GM03348 (cell line): Measurements from ENCODE around the gene CHCHD5.

Experiments
- DNase-seq: peaks from one replicate; pipeline ENCODE4 v3.0.0; 2012; ENCODE audit warnings: low spot score

CHCHD5 gene

GRCh38 chr2:112625474-112626114 lies 41.2 kb downstream of the CHCHD5 start:
- no peak for DNase-seq

DNA sequence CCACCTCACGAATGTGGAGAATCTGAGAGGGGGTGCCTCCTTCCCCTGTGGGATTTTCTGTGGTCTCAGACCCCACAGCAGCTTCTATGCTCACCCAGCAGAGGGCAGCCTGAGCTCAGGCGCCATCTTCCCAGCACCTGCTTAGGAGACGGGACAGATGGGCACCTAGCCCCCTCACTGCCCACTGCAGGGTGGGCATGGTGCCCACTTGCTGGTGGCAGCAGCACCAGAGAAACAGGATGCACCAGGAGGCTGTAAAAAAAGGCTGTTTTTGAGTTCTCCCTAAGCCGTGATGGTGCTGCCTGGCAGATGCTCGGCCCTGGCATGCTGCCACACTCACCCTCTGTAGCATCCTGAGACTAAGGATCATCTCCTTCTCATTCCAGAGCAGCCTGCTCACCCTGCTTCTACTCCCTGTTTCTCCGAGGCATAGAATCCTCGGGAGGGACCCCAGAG lies 42.2 kb downstream of the CHCHD5 start:
- peak; percentile 75 for DNase-seq

DNA sequence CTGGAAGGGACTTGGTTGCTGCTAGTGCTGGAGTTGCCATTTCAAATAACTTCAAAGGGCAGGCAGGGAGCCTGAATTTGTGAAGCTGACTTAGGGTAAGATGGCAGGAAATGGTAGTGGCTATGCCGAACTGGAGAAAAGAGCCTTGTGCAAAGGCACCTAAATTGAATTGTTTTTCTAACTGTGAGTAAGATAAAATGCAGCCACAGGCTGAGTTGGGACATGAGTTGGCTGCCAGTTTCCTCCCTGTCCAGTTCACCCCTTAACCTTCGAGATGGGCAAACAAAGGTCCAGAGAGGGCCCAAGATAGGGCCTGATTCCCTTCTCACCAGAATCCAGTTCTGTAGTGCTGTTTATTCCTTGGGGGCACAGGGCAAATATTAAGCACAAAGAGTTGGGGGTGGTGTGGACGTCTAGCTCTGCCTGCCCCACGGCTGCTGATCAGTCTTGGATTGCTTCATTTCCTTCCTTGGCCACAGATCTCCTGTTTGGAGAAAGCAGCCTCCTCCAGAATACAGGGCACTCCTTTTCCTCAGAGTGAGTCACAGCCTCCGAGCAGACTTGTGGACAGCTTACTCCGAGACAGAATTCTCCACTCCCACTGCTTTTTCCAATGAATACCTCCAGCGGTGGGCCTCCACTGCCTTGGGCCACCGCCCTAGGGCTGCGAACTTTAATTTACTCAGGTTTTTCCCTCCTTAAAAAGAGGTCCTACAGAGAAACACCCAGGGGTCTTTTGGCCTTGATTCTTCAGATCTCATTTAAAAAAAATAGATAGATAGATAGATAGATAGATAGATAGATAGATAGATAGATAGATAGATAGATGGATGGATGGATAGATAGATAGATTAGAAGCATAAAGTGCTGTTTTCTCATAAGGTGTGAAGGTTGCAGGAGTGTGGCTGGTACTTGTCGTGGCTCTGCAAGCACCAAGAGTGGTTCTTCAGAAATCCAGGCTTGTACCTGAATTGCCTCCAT lies 42.9 kb downstream of the CHCHD5 start:
- DNase-seq = peak; percentile 90

- no peak for DNase-seq
Observed at GRCh38 chr2:112629224-112629623, 44.8 kb downstream of the CHCHD5 start.

- DNase-seq = no peak
Observed at GRCh38 chr2:112629823-112630222, 45.4 kb downstream of the CHCHD5 start.

- DNase-seq = no peak
Observed at GRCh38 chr2:112630268-112630667, 45.9 kb downstream of the CHCHD5 start.

DNA sequence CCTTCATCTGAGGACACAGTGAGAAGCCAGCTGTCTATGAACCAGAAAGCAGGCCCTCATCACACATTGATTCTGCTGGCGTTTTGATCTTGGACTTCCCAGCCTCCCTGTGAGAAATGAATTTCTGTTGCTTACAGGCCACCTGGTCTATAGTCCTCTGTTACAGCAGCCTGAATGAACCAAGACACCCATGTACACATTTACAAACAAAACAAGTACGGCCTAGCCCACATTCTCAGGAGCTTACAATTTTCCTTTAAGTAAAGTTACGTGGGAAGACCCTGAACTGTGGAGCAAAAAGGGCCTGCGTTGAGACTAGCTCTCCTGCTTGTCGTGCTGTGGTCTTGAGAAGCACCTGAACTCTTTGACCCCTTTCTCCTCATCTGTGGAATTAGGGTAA lies 49.3 kb downstream of the CHCHD5 start:
- DNase-seq = no peak

- no peak for DNase-seq
Observed at GRCh38 chr2:112634153-112634873, 49.9 kb downstream of the CHCHD5 start.

DNA sequence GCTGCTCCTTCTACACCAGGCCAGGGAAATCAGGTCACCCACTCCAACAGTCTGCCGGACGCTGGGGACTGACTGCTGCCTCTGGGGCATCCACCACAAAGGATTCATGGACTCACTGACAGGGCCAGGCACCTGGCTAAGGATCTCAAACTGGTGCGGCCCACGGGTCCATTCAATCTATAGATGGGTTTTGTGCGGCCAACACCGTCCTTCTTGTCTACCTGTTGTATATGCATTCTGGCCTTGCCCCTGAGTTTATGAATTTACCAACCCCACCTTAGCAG lies 50.4 kb downstream of the CHCHD5 start:
- no peak for DNase-seq

DNA sequence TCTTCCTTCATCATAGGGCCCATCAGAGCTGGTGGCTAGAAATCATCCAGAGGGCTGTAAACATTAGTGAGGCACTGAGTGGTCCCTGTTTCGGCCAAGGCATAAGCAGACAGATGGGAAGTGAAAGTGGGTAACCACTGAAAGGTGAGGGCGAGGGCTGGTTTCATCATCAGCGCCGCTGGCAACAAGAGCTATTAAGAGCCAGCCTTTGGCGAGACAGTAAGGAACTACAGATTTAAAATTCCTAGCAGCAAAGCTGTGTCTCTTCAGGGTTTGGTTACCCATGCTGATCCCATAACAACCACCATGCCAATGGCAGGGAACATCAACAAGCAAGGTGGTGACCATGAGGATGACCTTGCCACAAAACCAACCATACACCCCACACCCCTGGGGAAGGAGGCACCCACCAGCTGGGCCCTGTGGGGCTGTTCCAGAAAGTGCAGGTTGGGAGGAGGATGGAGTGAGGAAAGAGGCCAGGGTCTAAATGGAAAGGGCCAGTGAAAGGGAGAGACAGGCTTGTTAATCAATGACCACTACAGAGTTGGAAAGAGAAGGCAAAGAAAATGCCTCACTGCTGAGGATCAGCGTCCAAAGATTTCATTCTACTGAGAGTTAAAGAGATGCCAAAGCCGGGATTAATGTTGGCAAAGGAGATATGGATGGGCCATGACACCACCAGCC lies 52.3 kb downstream of the CHCHD5 start:
- DNase-seq = no peak

GRCh38 chr2:112637289-112637660 lies 52.9 kb downstream of the CHCHD5 start:
- DNase-seq = no peak
